ENCODE results near the gene ZNF587. TPM values are rescaled to one million over a fixed set of nuclear protein-coding genes. Genes with fewer than 3 reads are reported as not detected.
A peak's percentile ranks its signal among the peaks of the same experiment; 100 is the strongest.

Gene ZNF587
- total and polyA plus RNA-seq, 2 of the 13 experiments (the other 11 are each of a cell fraction or from before 2014, with no cell fraction given) = 8.7 to 17.5 TPM

DNA sequence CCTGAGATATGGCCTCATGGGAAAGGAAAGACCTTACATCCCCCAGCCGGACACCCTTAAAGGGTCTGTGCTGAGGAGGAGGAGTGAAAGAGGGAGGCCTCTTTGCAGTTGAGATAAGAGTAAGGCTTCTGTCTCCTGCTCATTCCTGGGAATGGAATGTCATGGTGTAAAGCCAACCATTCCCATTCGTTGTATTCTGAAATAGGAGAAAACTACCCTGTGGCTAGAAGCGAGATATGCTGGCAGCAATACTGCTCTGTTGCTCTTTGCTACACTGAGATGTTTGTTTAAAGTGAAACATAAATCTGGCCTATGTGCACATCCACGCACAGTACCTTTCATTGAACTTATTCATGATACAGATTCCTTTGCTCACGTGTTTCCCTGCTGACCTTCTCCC is 20.3 kb upstream of the ZNF587 start (continued):
- TF ChIP-seq SAP130 (CRISPR knock-in tag; IDR thresholded peaks at IDR 0.05; ENCODE audit: low read depth) (0 out of 2 replicates have a peak, but pooled peaks have one; percentile 4), SALL1 (CRISPR knock-in tag; IDR thresholded peaks at IDR 0.05) (peak; percentile 12; the same call in 1 of the 2 replicates), MIER2 (CRISPR knock-in tag; IDR thresholded peaks at IDR 0.05) (no peak), FLYWCH1 (CRISPR knock-in tag; IDR thresholded peaks at IDR 0.05) (no peak), RNF219 (CRISPR knock-in tag; IDR thresholded peaks at IDR 0.05) (no peak)
- TF ChIP-seq, protein P1, sequence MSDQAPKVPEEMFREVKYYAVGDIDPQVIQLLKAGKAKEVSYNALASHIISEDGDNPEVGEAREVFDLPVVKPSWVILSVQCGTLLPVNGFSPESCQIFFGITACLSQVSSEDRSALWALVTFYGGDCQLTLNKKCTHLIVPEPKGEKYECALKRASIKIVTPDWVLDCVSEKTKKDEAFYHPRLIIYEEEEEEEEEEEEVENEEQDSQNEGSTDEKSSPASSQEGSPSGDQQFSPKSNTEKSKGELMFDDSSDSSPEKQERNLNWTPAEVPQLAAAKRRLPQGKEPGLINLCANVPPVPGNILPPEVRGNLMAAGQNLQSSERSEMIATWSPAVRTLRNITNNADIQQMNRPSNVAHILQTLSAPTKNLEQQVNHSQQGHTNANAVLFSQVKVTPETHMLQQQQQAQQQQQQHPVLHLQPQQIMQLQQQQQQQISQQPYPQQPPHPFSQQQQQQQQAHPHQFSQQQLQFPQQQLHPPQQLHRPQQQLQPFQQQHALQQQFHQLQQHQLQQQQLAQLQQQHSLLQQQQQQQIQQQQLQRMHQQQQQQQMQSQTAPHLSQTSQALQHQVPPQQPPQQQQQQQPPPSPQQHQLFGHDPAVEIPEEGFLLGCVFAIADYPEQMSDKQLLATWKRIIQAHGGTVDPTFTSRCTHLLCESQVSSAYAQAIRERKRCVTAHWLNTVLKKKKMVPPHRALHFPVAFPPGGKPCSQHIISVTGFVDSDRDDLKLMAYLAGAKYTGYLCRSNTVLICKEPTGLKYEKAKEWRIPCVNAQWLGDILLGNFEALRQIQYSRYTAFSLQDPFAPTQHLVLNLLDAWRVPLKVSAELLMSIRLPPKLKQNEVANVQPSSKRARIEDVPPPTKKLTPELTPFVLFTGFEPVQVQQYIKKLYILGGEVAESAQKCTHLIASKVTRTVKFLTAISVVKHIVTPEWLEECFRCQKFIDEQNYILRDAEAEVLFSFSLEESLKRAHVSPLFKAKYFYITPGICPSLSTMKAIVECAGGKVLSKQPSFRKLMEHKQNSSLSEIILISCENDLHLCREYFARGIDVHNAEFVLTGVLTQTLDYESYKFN (CRISPR knock-in tag; conservative IDR thresholded peaks at IDR 0.05) = 0 out of 2 replicates have a peak, but pooled peaks have one; percentile 22

GRCh38 chr19:57830071-57830602 is 19.5 kb upstream of the ZNF587 start, which contains the start of gene ZNF587B:
ZNF587B (plus strand) TSS chr19:57830299; CDS start chr19:57830529, 230 bp downstream.
- POLR2A ChIA-PET = interaction anchor here (0.6 to 1.5 kb wide), 3 partner anchors 10 to 83 kb away, joined by 3 to 6 read pairs (median 4); partner anchors contain the start of gene ZNF776
- WGBS (ENCODE audit: low lambda C conversion rate) = 77% methylated on average over 22 of the region's 22 CpGs
- no peaks in the 10 kb centered on the region for H3K9me3 ChIP-seq (ENCODE audit: low read length)
- H3K9ac ChIP-seq (ENCODE audit: insufficient read depth, low read depth, low read length) = no peak within 1 kb of the TSS; the same call in 1 of the 2 replicates
- FAIRE-seq (peak; percentile 50), DNase-seq (ENCODE audit: low spot score) (peak; percentile 47), ATAC-seq (peak; percentile 78)
- peaks cover 51% of the 10 kb centered on the region for H3K79me2 ChIP-seq (ENCODE audit: insufficient read depth, low read length)
- H3K27me3 ChIP-seq (ENCODE audit: control insufficient read depth in 1 of 2, insufficient read depth in 2 of 2, low read length in 2 of 2) = no peaks in the 10 kb centered on the region
- CTCF ChIA-PET (ENCODE audit: low intra/inter-chr PET ratio, low total read pairs) = no interaction called here
- intact Hi-C loops (cut with micrococcal nuclease; ENCODE audit: unreplicated experiment) (no loop called here), in situ Hi-C loops (cut with HindIII; ENCODE audit: extremely low pct_ligation_motif_present, low pct_unique_long_range_greater_than_20kb) (no loop called here)
- no peak within 1 kb of the TSS for H3K4me3 ChIP-seq (replicated peaks in 1 of 3; ENCODE audit: insufficient read depth in 1 of 3, low read depth in 2 of 3, low read length in 3 of 3)
- H4K20me1 ChIP-seq (ENCODE audit: insufficient read depth, low read length) = peaks cover 3% of the 10 kb centered on the region; the same call in 1 of the 2 replicates
- peaks cover 2 to 9% of the 10 kb centered on the region in 2 experiments; a peak in 1 of 5 replicates for H3K36me3 ChIP-seq (replicated peaks in 1 of 2; ENCODE audit: control insufficient read depth in 1 of 2, insufficient read depth in 2 of 2, low read length in 2 of 2)
- BruUV-seq (replicated peaks) = no TSS peak
- peak within 1 kb of the TSS; percentile 48 for H3K4me2 ChIP-seq (ENCODE audit: low read depth, low read length)
- H3K27ac ChIP-seq (ENCODE audit: extremely low read length, insufficient read depth, low read length) = peak within 1 kb of the TSS; percentile 66
- H2AFZ ChIP-seq (ENCODE audit: low read length) = no peak within 1 kb of the TSS
- peaks cover 34% of the 10 kb centered on the region for H3K4me1 ChIP-seq (ENCODE audit: insufficient read depth, low read length)
- no peak for TF ChIP-seq MZF1 (CRISPR knock-in tag; IDR thresholded peaks at IDR 0.05; ENCODE audit: borderline replicate concordance)
- TF ChIP-seq HOMEZ (CRISPR knock-in tag; IDR thresholded peaks at IDR 0.05; ENCODE audit: low read depth) = no peak
- peak; percentile 21; the same call in 1 of the 2 replicates for TF ChIP-seq THAP9 (CRISPR knock-in tag; IDR thresholded peaks at IDR 0.05; ENCODE audit: borderline replicate concordance)
- 0 out of 2 replicates have a peak, but pooled peaks have one; percentile 39 for TF ChIP-seq NFYB (CRISPR knock-in tag; IDR thresholded peaks at IDR 0.05)
- TF ChIP-seq ZIK1 (CRISPR knock-in tag; IDR thresholded peaks at IDR 0.05; ENCODE audit: borderline replicate concordance, low read depth) = no peak
- TF ChIP-seq SMC3 (IDR thresholded peaks at IDR 0.05; ENCODE audit: low read length) = peak; percentile 41; the same call in 1 of the 2 replicates
